GM18951 (cell line): ENCODE results near the gene ZBTB40.

Source experiments
- POLR2A ChIP-seq: IDR thresholded peaks from 4 replicates; pipeline ENCODE4 v1.6.1; 2011; ENCODE audit warnings: mild to moderate bottlenecking; ENCODE audit not compliant: insufficient read length, insufficient read depth; ENCODE audit errors: extremely low read depth
- in situ Hi-C: fragments of 300-500 bp; cut with MboI; formaldehyde crosslinking; loops from one replicate; pipeline ENCODE4 v1.12.0; 2022; ENCODE audit warnings: low sequenced_read_pairs, mixed read lengths, inconsistent platforms; ENCODE audit not compliant: unreplicated experiment

The ZBTB40 gene

DNA sequence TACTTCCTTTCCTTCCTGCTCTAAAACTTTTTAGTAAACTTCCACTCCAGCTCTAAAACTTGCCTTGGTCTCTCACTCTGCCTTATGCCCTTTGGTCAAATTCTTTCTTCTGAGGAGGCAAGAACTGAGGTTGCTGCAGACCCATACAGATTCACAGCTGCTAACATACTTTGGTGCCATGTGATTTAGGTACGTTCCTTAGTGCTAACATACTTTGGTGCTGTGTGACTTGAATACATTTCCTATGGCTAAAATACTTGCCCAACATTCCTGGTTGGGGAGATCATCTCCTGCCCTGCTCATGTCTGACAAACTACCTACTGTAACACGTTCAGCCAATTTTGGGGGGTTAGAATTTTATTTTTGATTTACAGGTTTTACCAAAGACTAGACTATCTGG lies 6.8 kb upstream of the ZBTB40 start:
- in situ Hi-C loops: no loop called here
- no peak for TF ChIP-seq POLR2A

GRCh38 chr1:22447621-22448111 lies 4.0 kb upstream of the ZBTB40 start:
- in situ Hi-C loops: no loop called here
- TF ChIP-seq POLR2A: no peak

- TF ChIP-seq POLR2A: no peak
- in situ Hi-C loops: no loop called here
Measured at GRCh38 chr1:22449636-22450035, 2.0 kb upstream of the ZBTB40 start.

- TF ChIP-seq POLR2A: no peak
- in situ Hi-C loops: no loop called here
Measured at GRCh38 chr1:22450351-22451021, 1.2 kb upstream of the ZBTB40 start.

DNA sequence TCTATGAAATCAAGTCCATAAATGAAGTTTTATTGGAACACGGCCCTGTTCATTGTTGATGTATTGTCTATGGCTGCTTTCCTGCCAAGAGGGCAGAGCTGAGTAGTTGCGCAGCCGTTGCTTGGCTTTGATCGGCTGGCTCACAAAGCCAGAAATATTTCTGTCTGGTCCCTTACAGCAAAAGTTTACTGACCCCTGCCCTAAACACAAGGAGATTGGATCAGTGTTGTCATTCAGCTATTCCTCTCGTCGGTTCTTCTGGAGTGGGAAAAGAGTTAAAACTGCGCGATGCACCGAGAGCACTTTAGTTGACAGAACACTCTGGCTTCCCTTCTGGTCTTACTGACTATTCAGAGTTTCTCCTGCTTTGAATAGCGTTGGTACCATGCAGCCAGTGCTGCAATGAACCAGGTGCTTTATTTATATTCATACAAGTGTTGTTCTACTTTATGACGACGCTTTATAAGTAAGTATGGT lies 868 bp downstream of the ZBTB40 start:
- in situ Hi-C loops: no loop called here
- no peak for TF ChIP-seq POLR2A

- in situ Hi-C loops: no loop called here
- TF ChIP-seq POLR2A: no peak
Measured at GRCh38 chr1:22453181-22453580, 1.5 kb downstream of the ZBTB40 start.

- no peak for TF ChIP-seq POLR2A
- in situ Hi-C loops: no loop called here
Measured at GRCh38 chr1:22454476-22455056, 2.9 kb downstream of the ZBTB40 start.

GRCh38 chr1:22457345-22457744 lies 5.7 kb downstream of the ZBTB40 start:
- TF ChIP-seq POLR2A: no peak

DNA sequence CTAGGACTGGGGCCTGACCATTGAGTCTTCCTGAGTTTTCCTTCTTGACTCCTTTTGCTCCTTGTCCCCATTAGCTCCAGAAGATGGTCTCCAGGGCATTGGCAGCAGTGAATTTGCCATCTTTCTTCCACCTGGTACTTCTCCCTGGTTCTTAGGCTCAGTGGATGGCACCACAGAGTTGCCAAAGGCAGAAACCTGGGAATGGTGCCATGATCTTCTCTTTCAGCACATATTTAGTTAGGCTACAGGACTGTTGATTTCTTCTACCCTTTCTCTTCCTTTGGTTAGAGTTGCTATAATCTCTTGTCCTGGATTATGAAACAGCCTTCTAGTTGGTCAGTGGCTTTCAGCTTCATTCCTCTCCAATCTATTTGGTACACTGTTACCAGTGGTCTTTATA lies 6.2 kb downstream of the ZBTB40 start:
- in situ Hi-C loops: no loop called here
- TF ChIP-seq POLR2A: no peak

More at GRCh38 chr1:22457345-22457744, 5.7 kb downstream of the ZBTB40 start:
- in situ Hi-C loops: no loop called here

DNA sequence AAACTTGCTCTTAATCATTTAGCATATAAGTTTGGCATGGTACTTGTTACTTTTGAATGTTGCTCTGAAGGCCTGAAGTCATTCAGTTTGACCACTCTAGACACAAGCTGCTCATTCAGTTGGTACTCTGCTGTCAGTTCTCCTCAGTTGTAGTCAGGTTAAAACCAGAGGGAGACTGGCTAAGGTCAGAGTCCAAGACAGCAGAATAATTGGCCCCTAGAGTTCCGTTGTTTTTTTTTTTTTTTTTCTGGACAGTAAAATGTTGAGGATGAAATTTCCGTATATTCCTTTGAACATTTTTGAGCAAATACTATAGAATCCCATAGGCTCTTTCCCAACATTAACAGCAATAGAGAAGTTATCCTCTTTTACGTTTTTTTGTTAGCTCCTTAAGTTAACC lies 9.4 kb downstream of the ZBTB40 start:
- in situ Hi-C loops: no loop called here
- TF ChIP-seq POLR2A: no peak

GRCh38 chr1:22461678-22462527 lies 10.3 kb downstream of the ZBTB40 start:
- in situ Hi-C loops: no loop called here
- TF ChIP-seq POLR2A: no peak

DNA sequence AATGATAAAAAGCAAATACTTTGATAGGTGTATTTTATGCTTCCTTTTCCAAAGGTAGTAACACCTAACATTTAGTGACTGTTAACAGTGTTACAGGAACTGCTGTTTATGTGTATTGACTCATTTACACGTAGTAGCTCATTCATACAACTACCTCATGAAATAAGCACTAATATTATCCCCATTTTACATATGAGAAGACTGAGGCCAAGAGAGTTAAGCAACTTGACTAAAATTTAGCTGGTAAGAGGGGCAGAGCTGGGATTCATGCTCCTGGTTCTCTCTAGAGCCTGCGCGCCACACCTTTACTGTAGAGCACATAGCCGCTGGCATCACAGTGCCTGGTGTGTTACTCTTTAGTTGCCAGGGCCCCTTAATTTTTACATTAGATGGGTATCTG lies 11.3 kb downstream of the ZBTB40 start:
- in situ Hi-C loops: no loop called here

DNA sequence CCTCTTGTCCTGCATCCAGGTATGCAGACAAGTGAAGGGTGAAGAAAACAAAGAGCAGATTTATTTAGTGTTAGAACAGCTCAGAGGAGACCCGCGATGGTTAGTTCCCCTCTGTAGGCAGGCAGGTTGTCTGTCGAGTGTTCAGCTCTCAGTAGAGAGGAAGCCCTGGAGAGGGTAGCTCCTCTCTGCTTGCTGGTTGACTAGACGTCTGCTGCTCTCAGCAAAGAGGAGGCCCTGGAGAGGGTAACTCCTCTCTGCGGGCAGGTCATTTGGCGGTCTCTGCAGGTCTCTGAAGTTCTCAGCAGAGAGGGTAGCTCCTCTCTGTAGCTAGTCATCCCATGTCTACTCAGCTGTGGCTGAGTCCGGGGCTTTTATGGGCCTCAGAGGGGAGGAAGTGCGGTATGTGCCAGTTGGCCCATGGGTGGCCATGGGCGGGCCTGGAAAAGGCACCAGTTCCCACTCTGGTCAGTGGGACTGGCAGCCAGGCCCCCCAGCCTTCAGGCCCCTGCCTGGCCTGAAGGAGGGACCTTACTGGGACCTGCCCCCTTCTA lies 13.4 kb downstream of the ZBTB40 start:
- in situ Hi-C loops: no loop called here

More for the DNA sequence above, 11.3 kb downstream of the ZBTB40 start:
- TF ChIP-seq POLR2A: no peak

More for the DNA sequence above, 13.4 kb downstream of the ZBTB40 start:
- no peak for TF ChIP-seq POLR2A
